Upper lobe of left lung (tissue), 6 donors: ENCODE results near the gene DNTTIP2. TPM values are rescaled to one million over a fixed set of nuclear protein-coding genes. Genes with fewer than 3 reads are reported as not detected.

Source experiments
- ATAC-seq, 2 donors: fragments of 200-7000 bp; cut with Tn5 transposase; one replicate each; pipeline ENCODE4 v1.9.1; 2022; ENCODE audit warnings: mild to moderate bottlenecking in 2 of 2, moderate library complexity in 2 of 2; ENCODE audit not compliant: low FRiP score in 2 of 2
- DNase-seq, 2 donors: peaks; one replicate each; pipeline ENCODE4 v3.0.0-alpha.2; 2019 to 2020
- H3K27ac ChIP-seq, 4 donors: fragments of 200-600 bp; sonication (generic); one replicate each; pipeline ENCODE4 v1.5.1; 2016 to 2019
- H3K27me3 ChIP-seq, 4 donors: fragments of 200-600 bp; sonication (generic); one replicate each; pipeline ENCODE4 v1.5.1; 2017 to 2019
- H3K36me3 ChIP-seq, 4 donors: fragments of 200-600 bp; sonication (generic); one replicate each; pipeline ENCODE4 v1.5.1; 2016 to 2019
- H3K4me1 ChIP-seq, 4 donors: fragments of 200-600 bp; sonication (generic); one replicate each; pipeline ENCODE4 v1.5.1; 2018 to 2019
- H3K4me3 ChIP-seq, 4 donors: fragments of 200-600 bp; sonication (generic); one replicate each; pipeline ENCODE4 v1.5.1; 2017 to 2019; ENCODE audit warnings: mild to moderate bottlenecking in 2 of 4, moderate library complexity in 1 of 4
- H3K9me3 ChIP-seq, 4 donors: fragments of 200-600 bp; sonication (generic); one replicate each; pipeline ENCODE4 v1.5.1; 2018 to 2019
- CTCF ChIP-seq, 6 experiments: fragments of 450-650 bp in 4 of 6; fragments of 200-600 bp in 2 of 6; sonication (generic) in 2 of 6; IDR thresholded peaks; one replicate each; pipeline ENCODE4 v1.5.1; 2016 to 2019; ENCODE audit warnings: antibody characterized with exemption in 6 of 6
- EP300 ChIP-seq, 4 donors: sonication (generic); formaldehyde crosslinking; IDR thresholded peaks; one replicate each; pipeline ENCODE4 v1.5.1; 2017; ENCODE audit warnings: antibody characterized with exemption in 4 of 4, control low read depth in 2 of 4
- POLR2A ChIP-seq, 4 donors: fragments of 450-650 bp; IDR thresholded peaks; one replicate each; pipeline ENCODE4 v1.5.1; 2016 to 2017; ENCODE audit warnings: antibody characterized with exemption in 4 of 4, mild to moderate bottlenecking in 2 of 4
- POLR2AphosphoS5 ChIP-seq, 2 donors: sonication (generic); formaldehyde crosslinking; IDR thresholded peaks; one replicate each; pipeline ENCODE4 v1.5.1; 2017; ENCODE audit warnings: antibody characterized with exemption in 2 of 2
- WGBS, 2 donors: methylation state at CpG; one replicate each; pipeline ENCODE4 v1.1.5; 2017 to 2018; 5-methylcytosine and 5-hydroxymethylcytosine counted together
- total RNA-seq, 6 donors: library from RNA; depleted of rRNA in 4 of 6; stranded (reverse); fragments of >200 nt in 4 of 6; gene quantifications; one replicate each; pipeline versions ENCODE4 v1.1.0 to v1.2.1, GENCODE V29; 2016 to 2021
- donor health status: DM: no; HTN: no; CAD: no; lungs with moderate emphysema.
- donor health status: DM: no; HTN: yes; CAD: no; lungs with severe emphysema.

DNTTIP2 gene
- total RNA-seq, 6 donors from 2014 or later: 14.4 to 43.7 (median 33.2) TPM

- Histone ChIP-seq H3K4me3 (no peak overlapping the region), H3K27ac (no peak overlapping the region), H3K4me1 (peaks cover 17 to 30% (median 22%) of the 10 kb centered on the region in 4 donors), H3K27me3 (no peaks in the 10 kb centered on the region), H3K9me3 (no peaks in the 10 kb centered on the region), H3K36me3 (peaks cover 0 to 20% (median 5%) of the 10 kb centered on the region in 4 donors)
- WGBS, 2 donors: 93 to 100% methylated on average over 2 of the region's 2 CpGs
- DNase-seq (no peak), ATAC-seq (no peak)
- TF ChIP-seq EP300 (IDR thresholded peaks at IDR 0.05) (no peak), CTCF (IDR thresholded peaks at IDR 0.05) (no peak), POLR2AphosphoS5 (IDR thresholded peaks at IDR 0.05) (no peak), POLR2A (IDR thresholded peaks at IDR 0.05) (no peak)
These were observed 1.7 kb upstream of the DNTTIP2 start for GRCh38 chr1:93880731-93881130.

DNA sequence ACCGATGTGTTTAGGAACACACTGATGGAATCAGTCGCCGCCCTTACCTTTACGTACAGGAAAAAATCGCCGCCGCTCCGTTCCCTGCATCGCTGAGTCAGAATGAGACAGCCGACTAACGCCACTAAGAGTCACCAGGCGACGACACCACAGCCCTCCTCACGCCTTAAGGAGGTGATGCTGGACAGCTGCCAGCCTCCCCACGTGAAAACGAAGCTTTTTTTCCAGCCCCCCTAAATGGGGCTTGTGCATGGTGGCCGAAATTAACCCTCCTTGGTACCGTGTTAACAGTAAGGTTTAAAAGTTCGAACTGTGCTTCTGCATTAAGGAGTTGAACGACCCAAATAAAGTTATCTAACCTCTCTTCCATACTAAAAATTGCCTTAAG is 511 bp downstream of the DNTTIP2 start:
- Histone ChIP-seq H3K27ac (peak overlapping the region; percentile 89 to 97 (median 94)), H3K36me3 (peaks cover 21 to 42% (median 26%) of the 10 kb centered on the region in 4 donors), H3K4me1 (peaks cover 17 to 33% (median 22%) of the 10 kb centered on the region in 4 donors), H3K27me3 (no peaks in the 10 kb centered on the region), H3K4me3 (peak overlapping the region; percentile 72 to 96 (median 80)), H3K9me3 (no peaks in the 10 kb centered on the region)
- ATAC-seq (peak; percentile 70 to 79), DNase-seq (peak in 1 of 2 donors; percentile 80)
- TF ChIP-seq POLR2AphosphoS5 (IDR thresholded peaks at IDR 0.05) (no peak), POLR2A (IDR thresholded peaks at IDR 0.05) (no peak), CTCF (IDR thresholded peaks at IDR 0.05) (no peak), EP300 (IDR thresholded peaks at IDR 0.05) (no peak)
- WGBS, 2 donors: 2% methylated on average over 11 to 20 of the region's 20 CpGs

- H3K36me3 ChIP-seq: peaks cover 28 to 52% (median 33%) of the 10 kb centered on the region in 4 donors
- ATAC-seq (no peak), DNase-seq (no peak)
- TF ChIP-seq POLR2A (IDR thresholded peaks at IDR 0.05) (no peak), EP300 (IDR thresholded peaks at IDR 0.05) (no peak), CTCF (IDR thresholded peaks at IDR 0.05) (no peak), POLR2AphosphoS5 (IDR thresholded peaks at IDR 0.05) (no peak)
- H3K9me3 ChIP-seq: no peaks in the 10 kb centered on the region
- H3K4me1 ChIP-seq: peaks cover 17 to 33% (median 22%) of the 10 kb centered on the region in 4 donors
- peak overlapping the region in 1 of 4 donors; percentile 97 for H3K27ac ChIP-seq
- H3K27me3 ChIP-seq: no peaks in the 10 kb centered on the region
- H3K4me3 ChIP-seq: peak overlapping the region in 2 of 4 donors; percentile 72 to 73
- 89 to 92% methylated on average over 4 of the region's 4 CpGs for WGBS, 2 donors
These were observed 1.5 kb downstream of the DNTTIP2 start for GRCh38 chr1:93877529-93877928.

DNA sequence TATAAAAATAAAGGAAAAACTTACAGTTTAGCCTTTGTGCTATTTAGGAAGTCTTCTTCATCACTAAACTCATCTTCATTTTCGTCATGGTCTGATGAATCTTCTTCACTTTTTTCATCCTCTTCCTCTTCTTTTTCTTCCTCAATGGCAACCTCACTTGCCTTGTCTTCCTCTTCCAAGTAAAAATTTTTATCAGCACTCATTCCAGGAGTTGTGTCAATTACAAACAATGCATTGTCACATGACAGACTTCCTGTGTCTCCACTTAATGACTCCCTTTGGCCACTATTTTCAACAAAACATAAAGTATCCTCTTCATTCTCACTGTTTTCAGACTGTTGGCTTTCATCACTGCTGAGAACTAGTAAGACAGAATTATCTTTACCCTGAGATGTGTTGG is 2.8 kb downstream of the DNTTIP2 start:
- Histone ChIP-seq H3K9me3 (no peaks in the 10 kb centered on the region), H3K36me3 (peaks cover 40 to 65% (median 46%) of the 10 kb centered on the region in 4 donors), H3K27ac (no peak overlapping the region), H3K4me1 (peaks cover 17 to 33% (median 22%) of the 10 kb centered on the region in 4 donors), H3K27me3 (no peaks in the 10 kb centered on the region), H3K4me3 (peak overlapping the region in 1 of 4 donors; percentile 2)
- DNase-seq: no peak
- no peak for TF ChIP-seq EP300 (IDR thresholded peaks at IDR 0.05)
- WGBS, 2 donors: 43 to 54% methylated on average over 1 of the region's 1 CpG
- ATAC-seq: no peak

GRCh38 chr1:93874025-93874651 is 4.9 kb downstream of the DNTTIP2 start:
- ATAC-seq: no peak
- no peaks in the 10 kb centered on the region for H3K9me3 ChIP-seq
- no peak for DNase-seq
- H3K27me3 ChIP-seq: no peaks in the 10 kb centered on the region
- WGBS, 2 donors: 63 to 79% methylated on average over 3 of the region's 3 CpGs
- TF ChIP-seq EP300 (IDR thresholded peaks at IDR 0.05): no peak
- no peak for TF ChIP-seq POLR2A (IDR thresholded peaks at IDR 0.05)
- TF ChIP-seq CTCF (IDR thresholded peaks at IDR 0.05): peak in 5 of 6 experiments; percentile 9 to 58 (median 33)
- H3K27ac ChIP-seq: no peak overlapping the region
- H3K4me3 ChIP-seq: no peak overlapping the region
- peaks cover 17 to 28% (median 22%) of the 10 kb centered on the region in 4 donors for H3K4me1 ChIP-seq
- peaks cover 61 to 86% (median 66%) of the 10 kb centered on the region in 4 donors for H3K36me3 ChIP-seq
